Calu3 (cell line): ENCODE results near the gene USP15. TPM values are rescaled to one million over a fixed set of nuclear protein-coding genes. Genes with fewer than 3 reads are reported as not detected.
"Not testable (repeated sequence)": the region's sequence is repeated elsewhere in the genome, so short reads cannot be mapped to it uniquely, and the experiment has no call there.

Experiments
- BruUV-seq: library from RNA; stranded (reverse); fragments of 400-500 nt; replicated peaks from 2 replicates; lab custom pipeline; 2021; lab: Mats Ljungman, UMichigan
- CTCF ChIA-PET: fragments of 300-600 bp; sonication (Branson Sonifier 250); formaldehyde crosslinking; loops from one replicate; lab custom pipeline; 2022; ENCODE audit warnings: antibody characterized with exemption; lab: Charles Lee
- DNase-seq: peaks from one replicate; pipeline ENCODE4 v3.0.0; 2022
- H3K27ac Mint-ChIP-seq: one replicate; pipeline ENCODE4 v1.8.0; 2022; ENCODE audit warnings: mixed read lengths; ENCODE audit not compliant: unreplicated experiment
- H3K27me3 Mint-ChIP-seq: one replicate; pipeline ENCODE4 v1.8.0; 2022; ENCODE audit warnings: mixed read lengths; ENCODE audit not compliant: unreplicated experiment
- H3K36me3 Mint-ChIP-seq: one replicate; pipeline ENCODE4 v1.8.0; 2022; ENCODE audit warnings: mild to moderate bottlenecking, moderate library complexity, mixed read lengths; ENCODE audit not compliant: insufficient read depth, unreplicated experiment
- H3K4me1 Mint-ChIP-seq: one replicate; pipeline ENCODE4 v1.8.0; 2022; ENCODE audit warnings: mild to moderate bottlenecking, low read depth, mixed read lengths; ENCODE audit not compliant: unreplicated experiment
- H3K4me3 Mint-ChIP-seq: one replicate; pipeline ENCODE4 v1.8.0; 2022; ENCODE audit warnings: mild to moderate bottlenecking, low read depth, moderate library complexity, mixed read lengths; ENCODE audit not compliant: unreplicated experiment
- H3K9me3 Mint-ChIP-seq: one replicate; pipeline ENCODE4 v1.8.0; 2022; ENCODE audit warnings: low read depth, mixed read lengths; ENCODE audit not compliant: unreplicated experiment
- intact Hi-C: fragments of 100-400 bp; cut with micrococcal nuclease; formaldehyde crosslinking; loops from one replicate; pipeline ENCODE4 v1.10.0; 2022; ENCODE audit not compliant: unreplicated experiment
- total RNA-seq: library from RNA; stranded (reverse); gene quantifications from 2 replicates; pipeline ENCODE4 v1.2.3, GENCODE V29; 2022
- TF ChIP-seq, protein P1 (sequence below): fragments of 200-600 bp; IDR thresholded peaks from one replicate; pipeline ENCODE4 v1.8.0; 2022; ENCODE audit warnings: antibody characterized with exemption; ENCODE audit not compliant: unreplicated experiment

The USP15 gene
- total RNA-seq, 1 experiment from 2014 or later = 66.1 TPM

- CTCF ChIA-PET = no interaction called here
Observed at GRCh38 chr12:62446754-62447452, 186.7 kb downstream of the USP15 start.

DNA sequence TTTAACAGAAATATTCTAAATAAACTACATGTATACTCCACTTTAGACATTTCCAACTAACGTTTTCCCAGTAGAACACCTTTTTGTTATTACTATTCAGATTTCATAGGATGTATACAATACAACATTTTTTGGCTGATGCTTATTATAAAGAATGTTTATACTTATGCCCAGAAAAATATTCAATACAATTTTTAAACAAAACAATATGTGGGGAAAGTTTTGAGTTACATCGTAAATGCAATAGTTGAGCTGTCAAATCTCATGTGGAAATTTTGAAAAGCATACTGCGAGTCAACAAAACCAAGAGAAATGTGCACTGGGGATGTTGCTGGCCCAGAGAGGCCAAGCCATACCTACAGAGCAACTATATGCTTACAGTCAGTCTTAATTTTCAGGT is 188.2 kb downstream of the USP15 start:
- Mint-ChIP-seq H3K4me1 (no peaks in the 10 kb centered on the region), H3K4me3 (no peak overlapping the region), H3K27ac (no peak overlapping the region), H3K9me3 (no peaks in the 10 kb centered on the region), H3K36me3 (no peaks in the 10 kb centered on the region), H3K27me3 (peaks cover 31% of the 10 kb centered on the region)
- no TSS peak for BruUV-seq
- TF ChIP-seq, protein P1, sequence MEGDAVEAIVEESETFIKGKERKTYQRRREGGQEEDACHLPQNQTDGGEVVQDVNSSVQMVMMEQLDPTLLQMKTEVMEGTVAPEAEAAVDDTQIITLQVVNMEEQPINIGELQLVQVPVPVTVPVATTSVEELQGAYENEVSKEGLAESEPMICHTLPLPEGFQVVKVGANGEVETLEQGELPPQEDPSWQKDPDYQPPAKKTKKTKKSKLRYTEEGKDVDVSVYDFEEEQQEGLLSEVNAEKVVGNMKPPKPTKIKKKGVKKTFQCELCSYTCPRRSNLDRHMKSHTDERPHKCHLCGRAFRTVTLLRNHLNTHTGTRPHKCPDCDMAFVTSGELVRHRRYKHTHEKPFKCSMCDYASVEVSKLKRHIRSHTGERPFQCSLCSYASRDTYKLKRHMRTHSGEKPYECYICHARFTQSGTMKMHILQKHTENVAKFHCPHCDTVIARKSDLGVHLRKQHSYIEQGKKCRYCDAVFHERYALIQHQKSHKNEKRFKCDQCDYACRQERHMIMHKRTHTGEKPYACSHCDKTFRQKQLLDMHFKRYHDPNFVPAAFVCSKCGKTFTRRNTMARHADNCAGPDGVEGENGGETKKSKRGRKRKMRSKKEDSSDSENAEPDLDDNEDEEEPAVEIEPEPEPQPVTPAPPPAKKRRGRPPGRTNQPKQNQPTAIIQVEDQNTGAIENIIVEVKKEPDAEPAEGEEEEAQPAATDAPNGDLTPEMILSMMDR = no peak
- DNase-seq = no peak
- CTCF ChIA-PET = interaction anchor here (0.6 kb wide), 1 partner anchor 1758 kb away, joined by 6 read pairs; no protein-coding TSS in a partner anchor
- intact Hi-C loops = loop anchor here (5.0 kb wide), 1 partner anchor 274 kb away; no protein-coding TSS in a partner anchor

More at GRCh38 chr12:62446754-62447452, 186.7 kb downstream of the USP15 start:
- no peak for DNase-seq
- intact Hi-C loops = loop anchor here (5.0 kb wide), 1 partner anchor 275 kb away; no protein-coding TSS in a partner anchor
- Mint-ChIP-seq H3K27ac (no peak overlapping the region), H3K9me3 (no peaks in the 10 kb centered on the region), H3K27me3 (peaks cover 15% of the 10 kb centered on the region), H3K36me3 (no peaks in the 10 kb centered on the region), H3K4me3 (no peak overlapping the region), H3K4me1 (no peaks in the 10 kb centered on the region)
- TF ChIP-seq, protein P1 = no peak
- BruUV-seq = no TSS peak

GRCh38 chr12:62455429-62455828 is 195.2 kb downstream of the USP15 start:
- CTCF ChIA-PET, H3K9me3 Mint-ChIP-seq, DNase-seq, H3K36me3 Mint-ChIP-seq, H3K4me3 Mint-ChIP-seq, BruUV-seq, H3K27ac Mint-ChIP-seq, intact Hi-C loops, H3K4me1 Mint-ChIP-seq: not testable (repeated sequence)
- H3K27me3 Mint-ChIP-seq = peaks cover 44% of the 10 kb centered on the region

DNA sequence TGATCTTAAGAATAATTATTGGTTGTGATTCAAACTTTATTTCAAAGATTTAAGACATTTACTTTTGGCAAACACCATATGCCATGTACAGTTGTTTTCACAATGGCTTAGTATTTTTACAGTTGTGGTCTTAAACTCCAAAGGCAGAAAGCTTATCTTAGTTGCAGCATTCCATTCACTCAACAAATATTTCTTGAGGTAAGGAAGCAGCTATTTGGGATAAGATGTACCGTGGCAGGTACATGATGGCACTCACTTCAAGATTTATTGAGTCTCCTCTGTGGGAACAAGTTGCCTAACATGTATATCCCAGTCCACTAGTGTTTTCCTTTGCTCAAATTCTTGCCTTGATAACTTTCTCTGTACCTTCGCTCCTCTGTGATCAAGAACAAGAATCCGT is 198.4 kb downstream of the USP15 start:
- H3K9me3 Mint-ChIP-seq = peaks cover 5% of the 10 kb centered on the region
- H3K4me3 Mint-ChIP-seq = no peak overlapping the region
- DNase-seq = no peak
- CTCF ChIA-PET = interaction anchor here (1.2 kb wide), 1 partner anchor 24 kb away, joined by 5 read pairs; no protein-coding TSS in a partner anchor
- H3K36me3 Mint-ChIP-seq = no peaks in the 10 kb centered on the region
- TF ChIP-seq, protein P1 = no peak
- H3K27ac Mint-ChIP-seq = no peak overlapping the region
- H3K27me3 Mint-ChIP-seq = peaks cover 34% of the 10 kb centered on the region
- BruUV-seq = no TSS peak
- intact Hi-C loops = no loop called here
- H3K4me1 Mint-ChIP-seq = no peaks in the 10 kb centered on the region

DNA sequence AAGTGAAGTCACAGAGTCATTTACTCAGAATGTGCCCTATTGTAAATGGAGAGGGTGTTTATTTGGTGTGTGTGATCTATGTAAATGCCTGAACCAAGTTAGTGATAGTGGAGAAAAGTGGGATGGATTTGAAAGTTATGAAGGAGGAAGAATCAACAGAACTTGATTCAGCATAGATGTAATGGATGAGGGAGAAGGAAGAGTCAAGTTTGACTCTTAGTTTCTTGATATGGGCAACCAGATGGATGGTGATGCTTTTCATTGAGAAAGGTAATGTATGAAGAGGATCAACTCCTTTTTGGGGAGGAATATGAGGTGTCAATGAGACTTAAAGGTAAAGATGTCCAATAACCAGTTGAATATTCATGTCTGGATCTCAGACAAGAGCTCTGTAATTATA is 199.8 kb downstream of the USP15 start:
- no peaks in the 10 kb centered on the region for H3K4me1 Mint-ChIP-seq
- CTCF ChIA-PET = no interaction called here
- intact Hi-C loops = no loop called here
- TF ChIP-seq, protein P1 = no peak
- H3K36me3 Mint-ChIP-seq = no peaks in the 10 kb centered on the region
- no peak overlapping the region for H3K27ac Mint-ChIP-seq
- no peak overlapping the region for H3K4me3 Mint-ChIP-seq
- no TSS peak for BruUV-seq
- DNase-seq = no peak
- peaks cover 40% of the 10 kb centered on the region for H3K27me3 Mint-ChIP-seq
- H3K9me3 Mint-ChIP-seq = peaks cover 5% of the 10 kb centered on the region

DNA sequence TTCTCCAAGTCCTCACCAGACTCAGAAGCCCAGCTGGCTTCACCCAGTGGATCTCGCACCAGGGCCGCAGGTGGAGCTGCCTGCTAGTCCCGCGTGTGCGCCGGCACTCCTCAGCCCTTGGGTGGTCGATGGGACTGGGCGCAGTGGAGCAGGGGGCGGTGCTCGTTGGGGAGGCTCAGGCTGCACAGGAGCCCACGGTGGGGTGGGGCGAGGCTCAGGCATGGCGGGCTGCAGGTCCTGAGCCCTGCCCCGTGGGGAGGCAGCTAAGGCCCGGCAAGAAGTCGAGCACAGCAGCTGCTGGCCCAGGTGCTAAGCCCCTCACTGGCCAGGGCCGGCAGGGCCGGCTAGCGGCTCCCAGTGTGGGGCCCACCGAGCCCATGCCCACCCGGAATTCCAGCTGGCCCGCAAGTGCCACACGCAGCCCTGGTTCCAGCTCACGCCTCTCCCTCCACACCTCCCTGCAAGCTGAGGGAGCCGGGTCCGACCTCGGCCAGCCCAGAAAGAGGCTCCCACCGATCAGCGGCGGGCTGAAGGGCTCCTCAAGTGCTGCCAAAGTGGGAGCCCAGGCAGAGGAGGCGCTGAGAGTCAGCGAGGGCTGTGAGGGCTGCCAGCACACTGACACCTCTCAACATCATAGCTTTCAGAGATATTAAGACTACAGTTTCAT is 201.1 kb downstream of the USP15 start:
- peaks cover 40% of the 10 kb centered on the region for H3K27me3 Mint-ChIP-seq
- DNase-seq, BruUV-seq, H3K36me3 Mint-ChIP-seq, H3K4me1 Mint-ChIP-seq, CTCF ChIA-PET, H3K27ac Mint-ChIP-seq, H3K4me3 Mint-ChIP-seq, H3K9me3 Mint-ChIP-seq, intact Hi-C loops: not testable (repeated sequence)
